ENCODE measurements around the gene PAX8. TPM values are rescaled to one million over a fixed set of nuclear protein-coding genes. Genes with fewer than 3 reads are reported as not detected.

Gene PAX8
- total RNA-seq, 4 donors from 2014 or later, result 2.8 to 23.9 (median 6.0) TPM

DNA sequence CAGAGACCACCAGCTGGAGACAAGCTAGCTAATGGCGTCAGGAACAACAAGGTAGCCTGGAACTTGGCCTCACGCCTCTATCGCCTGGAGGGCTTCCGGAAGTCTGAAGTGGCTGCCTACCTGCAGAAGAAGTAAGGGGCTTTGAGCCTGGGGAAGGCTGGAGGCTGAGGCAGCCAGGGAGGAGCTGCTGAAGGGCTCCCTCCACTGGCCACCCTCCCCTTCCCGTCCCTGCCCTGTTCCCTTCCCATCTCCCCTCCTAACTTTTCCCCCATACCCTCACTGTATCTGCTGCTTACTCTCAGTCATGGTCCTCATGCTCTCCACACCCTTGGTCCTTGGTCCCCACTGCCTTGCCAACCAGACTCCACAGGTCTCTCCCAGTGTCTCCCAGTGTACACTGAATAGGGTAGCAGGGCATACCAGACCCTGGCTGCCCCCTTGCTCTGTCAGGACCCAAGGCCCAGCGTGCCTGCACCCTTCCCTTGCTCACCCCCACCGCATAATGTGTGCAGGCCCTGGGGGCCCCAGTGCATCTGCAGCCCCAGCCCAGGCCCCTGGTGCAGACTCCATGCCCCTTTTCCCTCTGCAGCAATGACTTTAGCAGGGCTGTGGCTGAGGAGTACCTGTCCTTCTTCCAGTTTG lies 86.1 kb downstream of the PAX8 start:
- TF ChIP-seq POLR2A (IDR thresholded peaks at IDR 0.05) (no peak), CTCF (IDR thresholded peaks at IDR 0.05) (no peak)
- no peak overlapping the region for H3K27ac ChIP-seq
- H3K36me3 ChIP-seq, result no peaks in the 10 kb centered on the region
- H3K4me3 ChIP-seq, result no peak overlapping the region
- H3K27me3 ChIP-seq, result no peaks in the 10 kb centered on the region
- no peak for DNase-seq
- intact Hi-C loops (cut with DNase I; ENCODE audit: low total_unique reads), result no loop called here
- no peaks in the 10 kb centered on the region for H3K4me1 ChIP-seq
- no peaks in the 10 kb centered on the region for H3K9me3 ChIP-seq

- no peaks in the 10 kb centered on the region for H3K9me3 ChIP-seq
- no peaks in the 10 kb centered on the region for H3K4me1 ChIP-seq
- no peak for DNase-seq
- no peak overlapping the region for H3K27ac ChIP-seq
- intact Hi-C loops (cut with DNase I; ENCODE audit: low total_unique reads), result no loop called here
- no peaks in the 10 kb centered on the region for H3K36me3 ChIP-seq
- TF ChIP-seq CTCF (IDR thresholded peaks at IDR 0.05) (no peak), POLR2A (IDR thresholded peaks at IDR 0.05) (no peak)
- no peak overlapping the region for H3K4me3 ChIP-seq
- H3K27me3 ChIP-seq, result no peaks in the 10 kb centered on the region
Measured at GRCh38 chr2:113190871-113191270, 87.8 kb downstream of the PAX8 start.

- TF ChIP-seq POLR2A (IDR thresholded peaks at IDR 0.05) (no peak), CTCF (IDR thresholded peaks at IDR 0.05) (no peak)
- no peaks in the 10 kb centered on the region for H3K4me1 ChIP-seq
- H3K36me3 ChIP-seq, result no peaks in the 10 kb centered on the region
- H3K9me3 ChIP-seq, result no peaks in the 10 kb centered on the region
- DNase-seq, result no peak
- no peak overlapping the region for H3K27ac ChIP-seq
- no peaks in the 10 kb centered on the region for H3K27me3 ChIP-seq
- intact Hi-C loops (cut with DNase I; ENCODE audit: low total_unique reads), result no loop called here
- H3K4me3 ChIP-seq, result no peak overlapping the region
Measured at GRCh38 chr2:113187771-113188170, 91.0 kb downstream of the PAX8 start.

- Histone ChIP-seq H3K4me1 (no peaks in the 10 kb centered on the region), H3K36me3 (no peaks in the 10 kb centered on the region), H3K9me3 (no peaks in the 10 kb centered on the region), H3K4me3 (no peak overlapping the region), H3K27me3 (no peaks in the 10 kb centered on the region), H3K27ac (no peak overlapping the region)
- no peak for DNase-seq
- TF ChIP-seq POLR2A (IDR thresholded peaks at IDR 0.05) (no peak), CTCF (IDR thresholded peaks at IDR 0.05) (no peak)
- intact Hi-C loops (cut with DNase I; ENCODE audit: low total_unique reads), result no loop called here
Measured at GRCh38 chr2:113186433-113186796, 92.3 kb downstream of the PAX8 start.

GRCh38 chr2:113185664-113186432 lies 92.9 kb downstream of the PAX8 start:
- DNase-seq, result no peak

More at GRCh38 chr2:113185664-113186432, 92.9 kb downstream of the PAX8 start:
- no peak for TF ChIP-seq CTCF (IDR thresholded peaks at IDR 0.05)
- TF ChIP-seq POLR2A (IDR thresholded peaks at IDR 0.05), result no peak
- no peaks in the 10 kb centered on the region for H3K9me3 ChIP-seq
- intact Hi-C loops (cut with DNase I; ENCODE audit: low total_unique reads), result no loop called here
- H3K4me1 ChIP-seq, result no peaks in the 10 kb centered on the region
- no peak overlapping the region for H3K27ac ChIP-seq
- no peak overlapping the region for H3K4me3 ChIP-seq
- H3K27me3 ChIP-seq, result no peaks in the 10 kb centered on the region
- H3K36me3 ChIP-seq, result no peaks in the 10 kb centered on the region
